Liver (tissue), 9 donors: ENCODE results near the gene AHDC1. TPM values are rescaled to one million over a fixed set of nuclear protein-coding genes. Genes with fewer than 3 reads are reported as not detected.

Experiments
- DNase-seq: peaks from one replicate; pipeline ENCODE4 v3.0.0-alpha.2; 2017; ENCODE audit warnings: low spot score
- H3K27ac ChIP-seq, 2 donors: one replicate each; pipeline ENCODE4 v1.7.0; 2013; ENCODE audit warnings: inconsistent platforms in 2 of 2, low read length in 2 of 2, control low read depth in 1 of 2, low read depth in 1 of 2, mild to moderate bottlenecking in 1 of 2
- H3K27me3 ChIP-seq, 4 donors: one replicate each; pipeline versions ENCODE4 v1.6.1 to v1.7.0; 2013; ENCODE audit warnings: low read length in 3 of 4, inconsistent platforms in 1 of 4, mild to moderate bottlenecking in 1 of 4, moderate library complexity in 1 of 4; ENCODE audit not compliant: control insufficient read depth in 4 of 4, insufficient read depth in 4 of 4
- H3K36me3 ChIP-seq, 4 donors: one replicate each; pipeline versions ENCODE4 v1.6.1 to v1.7.0; 2013; ENCODE audit warnings: low read length in 3 of 4, mild to moderate bottlenecking in 3 of 4, low read depth in 1 of 4, moderate library complexity in 1 of 4; ENCODE audit not compliant: control insufficient read depth in 4 of 4, insufficient read depth in 3 of 4
- H3K4me1 ChIP-seq, 4 donors: one replicate each; pipeline versions ENCODE4 v1.6.1 to v1.7.0; 2013; ENCODE audit warnings: low read length in 3 of 4, mild to moderate bottlenecking in 3 of 4, moderate library complexity in 1 of 4; ENCODE audit not compliant: control insufficient read depth in 4 of 4, insufficient read depth in 4 of 4
- H3K4me3 ChIP-seq, 3 donors: one replicate each; pipeline versions ENCODE4 v1.6.1 to v1.7.0; 2013; ENCODE audit warnings: low read length in 3 of 3, control low read depth in 1 of 3, low read depth in 1 of 3, mild to moderate bottlenecking in 1 of 3
- H3K9ac ChIP-seq, 2 donors: one replicate each; pipeline ENCODE4 v1.7.0; 2013; ENCODE audit warnings: low read length in 2 of 2, mild to moderate bottlenecking in 2 of 2, moderate library complexity in 2 of 2, control low read depth in 1 of 2, low read depth in 1 of 2
- H3K9me3 ChIP-seq, 4 donors: one replicate each; pipeline versions ENCODE4 v1.6.1 to v1.7.0; 2013; ENCODE audit warnings: low read length in 3 of 4; ENCODE audit not compliant: control insufficient read depth in 4 of 4
- ATF3 ChIP-seq: IDR thresholded peaks from 2 replicates; pipeline ENCODE4 v1.6.1; 2016; ENCODE audit warnings: antibody characterized with exemption
- CTCF ChIP-seq: fragments of 150-350 bp; IDR thresholded peaks from 2 replicates; pipeline ENCODE4 v1.5.1; 2017; ENCODE audit warnings: improper control_type of control experiment, low read depth, low read length; ENCODE audit not compliant: missing input control
- EGR1 ChIP-seq, 2 donors: IDR thresholded peaks; 2 replicates each; pipeline ENCODE4 v1.6.1; 2016 to 2018; ENCODE audit warnings: antibody characterized with exemption in 2 of 2, low read depth in 2 of 2
- FOXA1 ChIP-seq: IDR thresholded peaks from 2 replicates; pipeline ENCODE4 v1.6.1; 2016; ENCODE audit warnings: antibody characterized with exemption
- FOXA2 ChIP-seq: IDR thresholded peaks from 2 replicates; pipeline ENCODE4 v1.6.1; 2016; ENCODE audit warnings: antibody characterized with exemption
- GABPA ChIP-seq, 2 donors: IDR thresholded peaks in 1 of 2; conservative IDR thresholded peaks in 1 of 2; 2 replicates each; pipeline ENCODE4 v1.6.1; 2016; ENCODE audit warnings: antibody characterized with exemption in 2 of 2, mild to moderate bottlenecking in 1 of 2, moderate library complexity in 1 of 2
- HNF4A ChIP-seq, 2 donors: conservative IDR thresholded peaks; 2 replicates each; pipeline ENCODE4 v1.6.1; 2016; ENCODE audit warnings: antibody characterized with exemption in 2 of 2, mild to moderate bottlenecking in 2 of 2
- JUND ChIP-seq, 2 donors: IDR thresholded peaks; 2 replicates each; pipeline ENCODE4 v1.6.1; 2016; ENCODE audit warnings: antibody characterized with exemption in 2 of 2
- MAX ChIP-seq: IDR thresholded peaks from 2 replicates; pipeline ENCODE4 v1.6.1; 2016; ENCODE audit warnings: antibody characterized with exemption
- NR2F2 ChIP-seq: IDR thresholded peaks from 2 replicates; pipeline ENCODE4 v1.6.1; 2016; ENCODE audit warnings: antibody characterized with exemption
- RAD21 ChIP-seq, 2 donors: IDR thresholded peaks; 2 replicates each; pipeline ENCODE4 v1.6.1; 2016; ENCODE audit warnings: antibody characterized with exemption in 2 of 2, mild to moderate bottlenecking in 2 of 2
- REST ChIP-seq: IDR thresholded peaks from 2 replicates; pipeline ENCODE4 v1.6.1; 2016; ENCODE audit warnings: antibody characterized with exemption, mild to moderate bottlenecking
- RXRA ChIP-seq, 2 donors: IDR thresholded peaks; 2 replicates each; pipeline ENCODE4 v1.6.1; 2017 to 2018; ENCODE audit warnings: antibody characterized with exemption in 2 of 2, mild to moderate bottlenecking in 1 of 2
- SP1 ChIP-seq: IDR thresholded peaks from 2 replicates; pipeline ENCODE4 v1.6.1; 2018; ENCODE audit warnings: antibody characterized with exemption, mild to moderate bottlenecking
- TAF1 ChIP-seq: conservative IDR thresholded peaks from 2 replicates; pipeline ENCODE4 v1.6.1; 2016; ENCODE audit warnings: antibody characterized with exemption, mild to moderate bottlenecking
- YY1 ChIP-seq: IDR thresholded peaks from 2 replicates; pipeline ENCODE4 v1.6.1; 2016; ENCODE audit warnings: antibody characterized with exemption, mild to moderate bottlenecking
- WGBS: extraction: QIAGEN DNeasy Blood & Tissue Kit; methylation state at CpG from one replicate; pipeline ENCODE4 v1.1.7; 2013; 5-methylcytosine and 5-hydroxymethylcytosine counted together
- polyA plus RNA-seq, 2 donors: library from polyadenylated mRNA; stranded (reverse) in 1 of 2; unstranded in 1 of 2; fragments of 200-250 nt in 1 of 2; fragments of >200 nt in 1 of 2; fragmentation: Nextera tagmentation in 1 of 2; extraction: Ambion mirVana in 1 of 2; gene quantifications; one replicate each; pipeline versions ENCODE4 v1.2.1 to v1.2.3, GENCODE V29; 2013 to 2015
- total RNA-seq, 2 donors: library from RNA; depleted of rRNA; stranded (reverse); fragments of >200 nt; gene quantifications; one replicate each; pipeline ENCODE4 v1.2.3, GENCODE V29; 2014
- donor health status: healthy.
- donor health status: healthy.
- donor health status: healthy.
- donor health status: healthy.
- donor health status: healthy.

Gene AHDC1
- total and polyA plus RNA-seq, 4 donors, result 2.4 to 6.5 (median 5.5) TPM

GRCh38 chr1:27577504-27578188, 26.3 kb downstream of the AHDC1 start:
- no peak overlapping the region for H3K27ac ChIP-seq
- no peak for DNase-seq

More at GRCh38 chr1:27577504-27578188, 26.3 kb downstream of the AHDC1 start:
- H3K9ac ChIP-seq, result no peak overlapping the region
- H3K4me3 ChIP-seq, result no peak overlapping the region
- TF ChIP-seq HNF4A (conservative IDR thresholded peaks at IDR 0.05) (no peak), ATF3 (no peak), YY1 (no peak), RXRA (IDR thresholded peaks at IDR 0.05) (no peak), SP1 (no peak), FOXA1 (no peak), TAF1 (no peak), RAD21 (IDR thresholded peaks at IDR 0.05) (no peak), EGR1 (IDR thresholded peaks at IDR 0.05; ENCODE audit: low read depth in 2 of 2) (no peak), MAX (no peak), GABPA (IDR thresholded peaks at IDR 0.05 in 1 of 2, conservative IDR thresholded peaks at IDR 0.05 in 1 of 2) (no peak), CTCF (no peak), FOXA2 (no peak), NR2F2 (no peak), REST (no peak), JUND (IDR thresholded peaks at IDR 0.05) (no peak)
- peaks cover 19 to 53% (median 40%) of the 10 kb centered on the region in 4 donors for H3K4me1 ChIP-seq
- no peaks in the 10 kb centered on the region for H3K9me3 ChIP-seq
- WGBS, result 77% methylated on average over 4 of the region's 4 CpGs
- H3K27me3 ChIP-seq, result no peaks in the 10 kb centered on the region
- H3K36me3 ChIP-seq, result no peaks in the 10 kb centered on the region
